ENCODE data around the gene PRSS33. TPM values are rescaled to one million over a fixed set of nuclear protein-coding genes. Genes with fewer than 3 reads are reported as not detected.

Gene PRSS33
- total RNA-seq, 4 donors from 2014 or later: not detected

- TF ChIP-seq CTCF (IDR thresholded peaks at IDR 0.05; ENCODE audit: low read depth): no peak
Measured at GRCh38 chr16:2806286-2806685, 18.9 kb upstream of the PRSS33 start.

GRCh38 chr16:2804728-2805127, 17.4 kb upstream of the PRSS33 start:
- no peak for TF ChIP-seq CTCF (IDR thresholded peaks at IDR 0.05; ENCODE audit: low read depth)

GRCh38 chr16:2803545-2804195, 16.3 kb upstream of the PRSS33 start:
- no peak for TF ChIP-seq CTCF (IDR thresholded peaks at IDR 0.05; ENCODE audit: low read depth)

- no peak for TF ChIP-seq CTCF (IDR thresholded peaks at IDR 0.05; ENCODE audit: low read depth)
Measured at GRCh38 chr16:2799859-2800226, 12.5 kb upstream of the PRSS33 start.

GRCh38 chr16:2799205-2799858, 12.0 kb upstream of the PRSS33 start:
- TF ChIP-seq CTCF (IDR thresholded peaks at IDR 0.05; ENCODE audit: low read depth): no peak

- TF ChIP-seq CTCF (IDR thresholded peaks at IDR 0.05; ENCODE audit: low read depth): no peak
Measured at GRCh38 chr16:2798723-2799204, 11.4 kb upstream of the PRSS33 start.

GRCh38 chr16:2795395-2796143, 8.2 kb upstream of the PRSS33 start:
- no peak for TF ChIP-seq CTCF (IDR thresholded peaks at IDR 0.05; ENCODE audit: low read depth)

Data from subcutaneous adipose tissue (tissue), 4 donors.